Measurements from ENCODE around the gene NDUFAF2. TPM values are rescaled to one million over a fixed set of nuclear protein-coding genes. Genes with fewer than 3 reads are reported as not detected.

The NDUFAF2 gene
- polyA plus RNA-seq, 1 experiment = 42.0 TPM

- H3K27ac ChIP-seq (ENCODE audit: low read depth, low read length) = no peak overlapping the region
- no peak overlapping the region for H3K4me3 ChIP-seq (ENCODE audit: low read depth, low read length)
- POLR2A ChIA-PET = no interaction called here
- CTCF ChIA-PET = interaction anchor here (0.7 kb wide), 1 partner anchor 55 kb away, joined by 4 read pairs; no protein-coding TSS in a partner anchor
- H3K9me3 ChIP-seq (ENCODE audit: control insufficient read depth, insufficient read depth, low read length) = no peaks in the 10 kb centered on the region
- no peaks in the 10 kb centered on the region for H3K27me3 ChIP-seq (ENCODE audit: control insufficient read depth, insufficient read depth, low read length)
- no peak for TF ChIP-seq CTCF (IDR thresholded peaks at IDR 0.05; ENCODE audit: low read depth, low read length)
- DNase-seq (ENCODE audit: low read depth, low spot score) = no peak
Measured at GRCh38 chr5:61177716-61178115, 232.7 kb downstream of the NDUFAF2 start.

DNA sequence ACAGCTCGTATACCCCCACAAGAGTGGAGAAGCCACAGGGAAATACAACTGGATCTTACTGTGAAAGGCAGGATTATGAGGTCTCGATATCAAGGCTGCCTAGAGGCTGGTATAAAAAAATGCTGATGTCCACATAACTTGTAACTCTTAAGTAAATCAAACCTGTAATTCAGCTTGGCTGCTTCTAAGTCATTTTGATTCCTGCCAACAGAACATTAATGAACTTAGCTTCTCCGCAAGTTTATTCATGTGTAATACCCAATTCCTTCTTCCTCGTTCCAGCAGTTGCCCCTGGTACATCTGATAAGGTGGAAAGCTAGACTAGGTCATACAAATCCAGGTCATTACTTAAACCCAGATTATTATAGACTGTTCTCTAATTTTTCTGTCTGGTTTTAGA is 233.7 kb downstream of the NDUFAF2 start:
- ChIA-PET POLR2A (no interaction called here), CTCF (interaction anchor here (0.8 to 1.1 kb wide), 2 partner anchors 8 to 153 kb away, joined by 3 read pairs; partner anchors contain the start of gene ZSWIM6)
- no peak for TF ChIP-seq CTCF (IDR thresholded peaks at IDR 0.05; ENCODE audit: low read depth, low read length)
- no peaks in the 10 kb centered on the region for H3K27me3 ChIP-seq (ENCODE audit: control insufficient read depth, insufficient read depth, low read length)
- no peaks in the 10 kb centered on the region for H3K9me3 ChIP-seq (ENCODE audit: control insufficient read depth, insufficient read depth, low read length)
- H3K4me3 ChIP-seq (ENCODE audit: low read depth, low read length) = no peak overlapping the region
- H3K27ac ChIP-seq (ENCODE audit: low read depth, low read length) = no peak overlapping the region
- DNase-seq (ENCODE audit: low read depth, low spot score) = no peak

DNA sequence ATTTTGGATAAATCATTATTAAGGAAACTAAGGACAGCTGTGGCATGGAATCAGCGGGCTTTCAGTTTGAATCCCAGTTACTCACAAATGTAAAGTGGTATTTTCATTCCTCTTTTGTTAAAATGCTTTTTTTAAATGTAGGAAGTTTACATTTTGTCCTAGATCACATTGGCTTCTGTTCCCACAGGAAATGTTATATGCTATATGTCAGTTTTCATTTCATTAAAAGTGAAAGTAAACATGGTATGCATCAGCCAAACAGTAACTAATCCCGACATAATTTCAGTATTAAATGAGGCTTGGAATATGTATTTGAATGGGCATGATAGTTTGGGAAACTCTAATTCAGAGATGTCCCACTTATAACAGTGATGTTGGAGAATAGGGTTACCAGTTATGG is 235.9 kb downstream of the NDUFAF2 start:
- ChIA-PET CTCF (no interaction called here), POLR2A (no interaction called here)
- Histone ChIP-seq H3K9me3 (ENCODE audit: control insufficient read depth, insufficient read depth, low read length) (no peaks in the 10 kb centered on the region), H3K27ac (ENCODE audit: low read depth, low read length) (no peak overlapping the region), H3K4me3 (ENCODE audit: low read depth, low read length) (peak overlapping the region; percentile 38), H3K27me3 (ENCODE audit: control insufficient read depth, insufficient read depth, low read length) (no peaks in the 10 kb centered on the region)
- DNase-seq (ENCODE audit: low read depth, low spot score) = no peak
- TF ChIP-seq CTCF (IDR thresholded peaks at IDR 0.05; ENCODE audit: low read depth, low read length) = no peak

- Histone ChIP-seq H3K4me3 (ENCODE audit: low read depth, low read length) (no peak overlapping the region), H3K27ac (ENCODE audit: low read depth, low read length) (no peak overlapping the region), H3K27me3 (ENCODE audit: control insufficient read depth, insufficient read depth, low read length) (no peaks in the 10 kb centered on the region), H3K9me3 (ENCODE audit: control insufficient read depth, insufficient read depth, low read length) (no peaks in the 10 kb centered on the region)
- POLR2A ChIA-PET = interaction anchor here (0.6 to 0.7 kb wide), 2 partner anchors 448 to 627 kb away, joined by 3 to 4 read pairs; no protein-coding TSS in a partner anchor
- no peak for DNase-seq (ENCODE audit: low read depth, low spot score)
- CTCF ChIA-PET = interaction anchor here (0.6 to 1.1 kb wide), 5 partner anchors 16 to 476 kb away, joined by 4 to 8 read pairs (median 5); no protein-coding TSS in a partner anchor
- TF ChIP-seq CTCF (IDR thresholded peaks at IDR 0.05; ENCODE audit: low read depth, low read length) = no peak
Measured at GRCh38 chr5:61182449-61182848, 237.4 kb downstream of the NDUFAF2 start.

DNA sequence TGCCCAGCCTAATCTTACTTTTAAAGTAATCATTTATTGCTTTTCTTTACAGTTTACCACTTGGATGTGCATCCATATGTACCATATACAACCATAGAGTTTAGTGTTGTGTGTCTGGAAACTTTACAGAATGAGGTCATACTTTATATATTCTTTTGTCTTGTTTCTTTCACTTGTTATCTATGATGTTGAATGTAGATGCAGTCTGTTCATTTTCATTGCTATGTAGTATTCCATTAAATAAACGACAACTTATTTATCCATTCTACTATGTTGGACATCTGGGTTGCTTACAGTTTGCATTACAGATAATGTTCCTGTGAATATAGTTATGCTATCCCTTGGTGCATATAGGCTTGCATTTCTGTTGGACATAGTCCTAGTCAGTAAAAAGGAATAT is 238.5 kb downstream of the NDUFAF2 start:
- no peak for TF ChIP-seq CTCF (IDR thresholded peaks at IDR 0.05; ENCODE audit: low read depth, low read length)
- POLR2A ChIA-PET = no interaction called here
- H3K27ac ChIP-seq (ENCODE audit: low read depth, low read length) = no peak overlapping the region
- H3K9me3 ChIP-seq (ENCODE audit: control insufficient read depth, insufficient read depth, low read length) = no peaks in the 10 kb centered on the region
- no peak for DNase-seq (ENCODE audit: low read depth, low spot score)
- no peak overlapping the region for H3K4me3 ChIP-seq (ENCODE audit: low read depth, low read length)
- H3K27me3 ChIP-seq (ENCODE audit: control insufficient read depth, insufficient read depth, low read length) = no peaks in the 10 kb centered on the region
- CTCF ChIA-PET = no interaction called here

Data from AG04450 (cell line).